GM12878 (cell line): ENCODE results near the gene CARS2. TPM values are rescaled to one million over a fixed set of nuclear protein-coding genes. Genes with fewer than 3 reads are reported as not detected.

Experiments
- ATAC-seq: fragments of 200-7000 bp; cut with Tn5 transposase; 3 replicates; pipeline ENCODE4 v1.9.1; 2020; ENCODE audit warnings: mild to moderate bottlenecking, moderate library complexity
- BruUV-seq: library from RNA; stranded (reverse); fragments of 400-500 nt; replicated peaks from 2 replicates; lab custom pipeline; 2021; lab: Mats Ljungman, UMichigan
- CTCF ChIA-PET: fragments of 300-600 bp; sonication (Branson Sonifier 250); formaldehyde crosslinking; extraction: SDS; loops from one replicate; lab custom pipeline; 2021; ENCODE audit warnings: inconsistent platforms; lab: Yijun Ruan, JAX
- POLR2A ChIA-PET: fragments of 350-600 bp; formaldehyde crosslinking; extraction: SDS; loops from one replicate; lab custom pipeline; 2021; ENCODE audit warnings: inconsistent platforms; lab: Charles Lee
- RAD21 ChIA-PET: fragments of 300-600 bp; sonication (Branson Sonifier 250); formaldehyde crosslinking; loops from one replicate; lab custom pipeline; 2023; ENCODE audit warnings: antibody characterized with exemption; ENCODE audit not compliant: unreplicated experiment; lab: Charles Lee
- SMC1A ChIA-PET: fragments of 300-600 bp; sonication (Branson Sonifier 250); formaldehyde crosslinking; loops from one replicate; lab custom pipeline; 2023; ENCODE audit not compliant: unreplicated experiment, uncharacterized antibody; lab: Charles Lee
- DNase-seq: peaks from one replicate; pipeline ENCODE4 v3.0.0-alpha.2; 2011; ENCODE audit warnings: low read depth, low spot score
- FAIRE-seq: peaks from 3 replicates; lab custom pipeline; 2011; peaks lifted over from hg19 to GRCh38; lab: Jason Lieb, UNC
- H2AFZ ChIP-seq: 2 replicates; pipeline ENCODE4 v1.6.0; 2011; ENCODE audit warnings: low read depth, low read length, control low read depth; ENCODE audit not compliant: control insufficient read depth
- H3K27ac ChIP-seq: 2 replicates; pipeline ENCODE4 v1.5.1; 2011; ENCODE audit warnings: control low read depth; ENCODE audit not compliant: control insufficient read depth, insufficient read depth
- H3K27me3 ChIP-seq, 2 experiments: replicated peaks in 1 of 2; 2 replicates each; pipeline versions ENCODE4 v1.6.0 to v1.6.1; 2011; ENCODE audit warnings: low read length in 1 of 2; ENCODE audit not compliant: control insufficient read depth in 2 of 2, insufficient read depth in 2 of 2
- H3K36me3 ChIP-seq, 2 experiments: 2 replicates each; pipeline ENCODE4 v1.5.1; 2011; ENCODE audit warnings: low read length in 1 of 2; ENCODE audit not compliant: control insufficient read depth in 2 of 2, insufficient read depth in 2 of 2
- H3K4me1 ChIP-seq: 2 replicates; pipeline ENCODE4 v1.6.1; 2011; ENCODE audit warnings: mild to moderate bottlenecking, low read length, moderate library complexity, mixed read lengths; ENCODE audit not compliant: control insufficient read depth, insufficient read depth
- H3K4me2 ChIP-seq: 2 replicates; pipeline ENCODE4 v1.6.0; 2011; ENCODE audit warnings: control low read depth; ENCODE audit not compliant: control insufficient read depth, insufficient read depth
- H3K4me3 ChIP-seq: fragments of 200-600 bp; sonication (generic); 2 replicates; pipeline ENCODE4 v1.5.1; 2016
- H3K79me2 ChIP-seq: 2 replicates; pipeline ENCODE4 v1.6.0; 2011; ENCODE audit warnings: low read length; ENCODE audit not compliant: control insufficient read depth, insufficient read depth
- H3K9ac ChIP-seq: 2 replicates; pipeline ENCODE4 v1.8.0; 2011; ENCODE audit warnings: low read length, control low read depth, mixed read lengths; ENCODE audit not compliant: control insufficient read depth, insufficient read depth
- H3K9me3 ChIP-seq: replicated peaks from 3 replicates; pipeline ENCODE4 v1.5.1; 2011; ENCODE audit warnings: mild to moderate bottlenecking, low read length; ENCODE audit not compliant: control insufficient read depth, insufficient read depth
- H4K20me1 ChIP-seq: 2 replicates; pipeline ENCODE4 v1.6.0; 2011; ENCODE audit not compliant: control insufficient read depth, insufficient read depth
- BACH1 ChIP-seq: fragments of 450-650 bp; IDR thresholded peaks from 2 replicates; pipeline ENCODE4 v1.6.1; 2017; ENCODE audit warnings: mild to moderate bottlenecking, borderline replicate concordance
- ETV6 ChIP-seq, 2 experiments: fragments of 450-650 bp in 1 of 2; IDR thresholded peaks in 1 of 2; conservative IDR thresholded peaks in 1 of 2; 2 replicates each; pipeline ENCODE4 v1.6.1; 2014; ENCODE audit warnings: antibody characterized with exemption in 1 of 2, borderline replicate concordance in 1 of 2, low read depth in 1 of 2, mild to moderate bottlenecking in 1 of 2, moderate library complexity in 1 of 2
- MAX ChIP-seq: IDR thresholded peaks from 2 replicates; pipeline ENCODE4 v1.6.1; 2012; ENCODE audit warnings: low read depth, low read length, improper control_type of control experiment
- MLLT1 ChIP-seq: fragments of 450-650 bp; IDR thresholded peaks from 2 replicates; pipeline ENCODE4 v1.6.1; 2016; ENCODE audit warnings: mild to moderate bottlenecking
- MYC ChIP-seq: IDR thresholded peaks from 2 replicates; pipeline ENCODE4 v1.6.1; 2011; ENCODE audit warnings: mild to moderate bottlenecking, low read length, moderate library complexity, inconsistent platforms; ENCODE audit not compliant: insufficient read depth, insufficient replicate concordance, insufficient read length, severe bottlenecking
- NFIC ChIP-seq: IDR thresholded peaks from 2 replicates; pipeline ENCODE4 v1.6.1; 2012; ENCODE audit warnings: low read depth, mild to moderate bottlenecking, inconsistent platforms, low read length, moderate library complexity
- NFXL1 ChIP-seq: fragments of 450-650 bp; IDR thresholded peaks from 2 replicates; pipeline ENCODE4 v1.6.1; 2017; ENCODE audit warnings: antibody characterized with exemption, mild to moderate bottlenecking, borderline replicate concordance
- NKRF ChIP-seq: fragments of 450-650 bp; conservative IDR thresholded peaks from 2 replicates; pipeline ENCODE4 v1.6.1; 2017; ENCODE audit warnings: mild to moderate bottlenecking, moderate library complexity
- NR2C1 ChIP-seq: fragments of 450-650 bp; IDR thresholded peaks from 2 replicates; pipeline ENCODE4 v1.6.1; 2017; ENCODE audit warnings: antibody characterized with exemption, mild to moderate bottlenecking, moderate library complexity
- POLR2AphosphoS2 ChIP-seq: IDR thresholded peaks from 2 replicates; pipeline ENCODE4 v1.6.1; 2011; ENCODE audit warnings: low read depth, mild to moderate bottlenecking, low read length, improper control_type of control experiment, moderate library complexity
- POLR2AphosphoS5 ChIP-seq: IDR thresholded peaks from 2 replicates; pipeline ENCODE4 v1.6.1; 2011; ENCODE audit warnings: mild to moderate bottlenecking, low read length, inconsistent platforms
- STAT3 ChIP-seq: IDR thresholded peaks from 2 replicates; pipeline ENCODE4 v1.6.1; 2011; ENCODE audit warnings: low read depth, low read length, improper control_type of control experiment
- SUZ12 ChIP-seq: fragments of 200-600 bp; sonication (generic); IDR thresholded peaks from one replicate; pipeline ENCODE4 v1.6.1; 2018; ENCODE audit warnings: antibody characterized with exemption, mild to moderate bottlenecking; ENCODE audit not compliant: unreplicated experiment
- TARDBP ChIP-seq: IDR thresholded peaks from 2 replicates; pipeline ENCODE4 v1.6.1; 2016; ENCODE audit warnings: borderline replicate concordance
- ZBTB11 ChIP-seq: fragments of 450-650 bp; formaldehyde crosslinking; IDR thresholded peaks from 2 replicates; pipeline ENCODE4 v1.5.0; 2022; ENCODE audit warnings: mild to moderate bottlenecking, missing genetic modification characterization
- ZNF207 ChIP-seq: fragments of 450-650 bp; IDR thresholded peaks from 2 replicates; pipeline ENCODE4 v1.6.1; 2014; ENCODE audit warnings: antibody characterized with exemption, mild to moderate bottlenecking, borderline replicate concordance
- ZNF217 ChIP-seq: fragments of 450-650 bp; IDR thresholded peaks from 2 replicates; pipeline ENCODE4 v1.6.1; 2017; ENCODE audit warnings: antibody characterized with exemption, mild to moderate bottlenecking
- WGBS: methylation state at CpG from one replicate; pipeline ENCODE4 v1.1.6; 2016; ENCODE audit warnings: low lambda C conversion rate; ENCODE audit not compliant: insufficient replicate concordance, insufficient coverage; ENCODE audit errors: missing lambda C conversion rate; 5-methylcytosine and 5-hydroxymethylcytosine counted together
- in situ Hi-C: fragments of 300-500 bp; cut with MboI; formaldehyde crosslinking; loops from 9 replicates; pipeline ENCODE4 v1.14.3; 2018; ENCODE audit warnings: mixed read lengths
- intact Hi-C: fragments of 100-400 bp; cut with micrococcal nuclease; formaldehyde crosslinking; loops from one replicate; pipeline ENCODE4 v1.14.2; 2022; ENCODE audit not compliant: unreplicated experiment
- polyA plus RNA-seq, 11 experiments: library from polyadenylated mRNA; depleted of rRNA in 4 of 11; unstranded in 6 of 11; stranded (reverse) in 5 of 11; fragments of >200 nt; fragmentation: Nextera tagmentation in 4 of 11; fragmentation: Illumina TruSeq in 1 of 11; extraction: Ambion mirVana in 4 of 11; extraction: Trizol in 1 of 11; gene quantifications; 1 replicate in 1 of 11; 2 replicates in 10 of 11; pipeline versions ENCODE4 v1.2.1 to v1.2.3, GENCODE V29; 2011 to 2016; ENCODE audit warnings: inconsistent platforms in 2 of 11, missing spikeins in 2 of 11, low read depth in 1 of 11
- total RNA-seq, 4 experiments: library from RNA; depleted of rRNA in 3 of 4; stranded (reverse); fragments of >200 nt in 3 of 4; fragmentation: Illumina TruSeq in 1 of 4; extraction: Trizol in 1 of 4; gene quantifications; 2 replicates each; pipeline versions ENCODE4 v1.2.1 to v1.2.3, GENCODE V29; 2013 to 2021

Gene CARS2
- total and polyA plus RNA-seq, 10 of the 15 experiments (the other 5 are each of a cell fraction or from before 2014, with no cell fraction given) = 4.2 to 101 (median 61.5) TPM

GRCh38 chr13:110628477-110628793, 77.5 kb downstream of the CARS2 start:
- no peak for DNase-seq
- SMC1A ChIA-PET = no interaction called here
- TF ChIP-seq STAT3 = no peak
- TF ChIP-seq MAX = no peak
- no peak for TF ChIP-seq ETV6 (conservative IDR thresholded peaks at IDR 0.05 in 1 of 2, IDR thresholded peaks at IDR 0.05 in 1 of 2; ENCODE audit: borderline replicate concordance in 1 of 2, low read depth in 1 of 2)
- TF ChIP-seq POLR2AphosphoS2 = no peak
- no peak for TF ChIP-seq NR2C1
- TF ChIP-seq BACH1 = no peak
- no peak for TF ChIP-seq POLR2AphosphoS5
- no peak for TF ChIP-seq SUZ12
- TF ChIP-seq MYC = no peak
- no peak for TF ChIP-seq TARDBP
- no peak for TF ChIP-seq ZBTB11 (CRISPR knock-in tag)
- no peak for TF ChIP-seq NFIC
- no peak for TF ChIP-seq NKRF
- TF ChIP-seq ZNF217 = no peak
- no peak for TF ChIP-seq ZNF207
- TF ChIP-seq MLLT1 = no peak
- TF ChIP-seq NFXL1 = no peak

More at GRCh38 chr13:110628477-110628793, 77.5 kb downstream of the CARS2 start:
- no TSS peak for BruUV-seq
- Histone ChIP-seq H3K36me3 (peaks cover 13 to 18% of the 10 kb centered on the region in 2 experiments; a peak in 3 of 4 replicates), H3K9ac (no peak overlapping the region), H3K27me3 (no peaks in the 10 kb centered on the region), H3K4me3 (no peak overlapping the region), H4K20me1 (peaks cover 3% of the 10 kb centered on the region; the same call in 1 of the 2 replicates), H2AFZ (no peak overlapping the region), H3K27ac (no peak overlapping the region), H3K4me2 (no peak overlapping the region), H3K4me1 (no peaks in the 10 kb centered on the region), H3K79me2 (peaks cover 8% of the 10 kb centered on the region), H3K9me3 (no peaks in the 10 kb centered on the region)
- WGBS = 96% methylated on average over 13 of the region's 13 CpGs
- CTCF ChIA-PET = no interaction called here
- POLR2A ChIA-PET = no interaction called here
- ATAC-seq (no peak), FAIRE-seq (no peak)
- RAD21 ChIA-PET = no interaction called here
- in situ Hi-C loops (no loop called here), intact Hi-C loops (no loop called here)
